ENCODE measurements around the gene IFIT1B. TPM values are rescaled to one million over a fixed set of nuclear protein-coding genes. Genes with fewer than 3 reads are reported as not detected.

The IFIT1B gene
- total and polyA plus RNA-seq, 9 of the 15 experiments (the other 6 are each of a cell fraction or from before 2014, with no cell fraction given): not detected

GRCh38 chr10:89348481-89348880 is 29.4 kb upstream of the IFIT1B start (continued):
- no peak for TF ChIP-seq CHD7 (IDR thresholded peaks at IDR 0.05; ENCODE audit: low read depth, low read length)
- TF ChIP-seq CLOCK (CRISPR knock-in tag; IDR thresholded peaks at IDR 0.05; ENCODE audit: borderline replicate concordance): no peak
- TF ChIP-seq CBFA2T3 (IDR thresholded peaks at IDR 0.05): no peak
- no peak for TF ChIP-seq CCAR2 (IDR thresholded peaks at IDR 0.05; ENCODE audit: low read depth, low read length)
- TF ChIP-seq HDAC2 (IDR thresholded peaks at IDR 0.05): no peak
- TF ChIP-seq CC2D1A (IDR thresholded peaks at IDR 0.05): no peak

Data from K562 (cell line).